HG03457 (cell line): ENCODE results near the gene GIMAP1.

Experiments
- ATAC-seq: cut with Tn5 transposase; IDR thresholded peaks from one replicate; pipeline ENCODE4 v1.9.1; 2021; ENCODE audit warnings: moderate number of reproducible peaks; ENCODE audit not compliant: unreplicated experiment

GIMAP1 gene

GRCh38 chr7:150745876-150746275, 29.5 kb downstream of the GIMAP1 start:
- no peak for ATAC-seq

- no peak for ATAC-seq
Measured at GRCh38 chr7:150746921-150747320, 30.5 kb downstream of the GIMAP1 start.

GRCh38 chr7:150748376-150748775, 32.0 kb downstream of the GIMAP1 start:
- ATAC-seq: no peak

GRCh38 chr7:150751702-150752101, 35.3 kb downstream of the GIMAP1 start:
- no peak for ATAC-seq

- no peak for ATAC-seq
Measured at GRCh38 chr7:150753239-150753638, 36.8 kb downstream of the GIMAP1 start.

GRCh38 chr7:150753826-150754603, 37.6 kb downstream of the GIMAP1 start:
- ATAC-seq: no peak

GRCh38 chr7:150754951-150755350, 38.5 kb downstream of the GIMAP1 start:
- ATAC-seq: no peak

- ATAC-seq: no peak
Measured at GRCh38 chr7:150755473-150756099, 39.2 kb downstream of the GIMAP1 start.

GRCh38 chr7:150756166-150756565, 39.8 kb downstream of the GIMAP1 start:
- no peak for ATAC-seq

GRCh38 chr7:150756858-150757257, 40.4 kb downstream of the GIMAP1 start:
- ATAC-seq: no peak

GRCh38 chr7:150759479-150759878, 43.1 kb downstream of the GIMAP1 start:
- no peak for ATAC-seq

GRCh38 chr7:150766334-150766709, 49.9 kb downstream of the GIMAP1 start:
- ATAC-seq: no peak

- no peak for ATAC-seq
Measured at GRCh38 chr7:150769768-150770167, 53.4 kb downstream of the GIMAP1 start.
